H1 (cell line): ENCODE results near the gene PPAT. TPM values are rescaled to one million over a fixed set of nuclear protein-coding genes. Genes with fewer than 3 reads are reported as not detected.

Experiments
- ATF2 ChIP-seq: IDR thresholded peaks from 2 replicates; pipeline ENCODE4 v1.6.1; 2012; ENCODE audit warnings: low read length, inconsistent platforms
- EZH2 ChIP-seq: fragments of 200-600 bp; sonication (generic); IDR thresholded peaks from 2 replicates; pipeline ENCODE4 v1.7.1; 2012; ENCODE audit warnings: low read depth, mild to moderate bottlenecking, moderate library complexity, low read length, inconsistent platforms; ENCODE audit not compliant: severe bottlenecking
- SIN3A ChIP-seq, 2 experiments: IDR thresholded peaks in 1 of 2; conservative IDR thresholded peaks in 1 of 2; 2 replicates each; pipeline ENCODE4 v1.6.1; 2011 to 2012; ENCODE audit warnings: low read length in 2 of 2, improper control_type of control experiment in 1 of 2, low read depth in 1 of 2, mild to moderate bottlenecking in 1 of 2
- polyA plus RNA-seq, 7 experiments: library from polyadenylated mRNA; depleted of rRNA in 3 of 7; stranded (reverse) in 5 of 7; unstranded in 2 of 7; fragments of >200 nt in 5 of 7; fragments of 200-250 nt in 2 of 7; gene quantifications; 1 replicate in 5 of 7; 2 replicates in 1 of 7; 4 replicates in 1 of 7; pipeline versions ENCODE4 v1.2.1 to v1.2.3, GENCODE V29; 2011 to 2013; ENCODE audit warnings: missing spikeins in 2 of 7, mixed read lengths in 2 of 7
- total RNA-seq: library from RNA; stranded (reverse); fragmentation: NEBNext Ultra II Directional; extraction: Animal tissue kit (Norgen Biotek cat#: 25700); gene quantifications from 2 replicates; pipeline ENCODE4 v1.2.1, GENCODE V29; 2021

Gene PPAT
- total and polyA plus RNA-seq, 2 of the 8 experiments (the other 6 are each of a cell fraction or from before 2014, with no cell fraction given) = 24.5 to 104 TPM

GRCh38 chr4:56417396-56417795 is 18.0 kb downstream of the PPAT start (continued):
- no peak for TF ChIP-seq EZH2
- no peak for TF ChIP-seq ATF2
- no peak for TF ChIP-seq SIN3A (conservative IDR thresholded peaks at IDR 0.05 in 1 of 2, IDR thresholded peaks at IDR 0.05 in 1 of 2; ENCODE audit: low read depth in 1 of 2, low read length in 2 of 2)
